Parathyroid adenoma (tissue), 2 donors: ENCODE data around the gene GTPBP2.
A peak's percentile ranks its signal among the peaks of the same experiment; 100 is the strongest.
"Not testable (repeated sequence)": the region's sequence is repeated elsewhere in the genome, so short reads cannot be mapped to it uniquely, and the experiment has no call there.

Experiments used
- H2AFZ ChIP-seq: fragments of 300-600 bp; sonication (generic); one replicate; pipeline ENCODE4 v1.7.0; 2017; ENCODE audit warnings: antibody characterized with exemption, mild to moderate bottlenecking
- H3K27ac ChIP-seq: fragments of 300-600 bp; sonication (generic); one replicate; pipeline ENCODE4 v1.7.0; 2017
- H3K27me3 ChIP-seq: fragments of 300-600 bp; sonication (generic); one replicate; pipeline ENCODE4 v1.7.0; 2017; ENCODE audit warnings: low read length; ENCODE audit not compliant: control insufficient read depth, insufficient read depth
- H3K36me3 ChIP-seq: fragments of 300-600 bp; sonication (generic); one replicate; pipeline ENCODE4 v1.7.0; 2017; ENCODE audit warnings: low read length; ENCODE audit not compliant: control insufficient read depth, insufficient read depth
- H3K4me1 ChIP-seq: fragments of 300-600 bp; sonication (generic); one replicate; pipeline ENCODE4 v1.7.0; 2017; ENCODE audit warnings: control low read depth
- H3K4me2 ChIP-seq: fragments of 300-600 bp; sonication (generic); one replicate; pipeline ENCODE4 v1.7.0; 2017; ENCODE audit warnings: low read length
- H3K4me3 ChIP-seq: fragments of 300-600 bp; sonication (generic); one replicate; pipeline ENCODE4 v1.7.0; 2017; ENCODE audit warnings: low read depth, low read length
- H3K79me2 ChIP-seq: fragments of 300-600 bp; sonication (generic); one replicate; pipeline ENCODE4 v1.7.0; 2017; ENCODE audit warnings: control low read depth
- H3K9ac ChIP-seq: fragments of 300-600 bp; sonication (generic); one replicate; pipeline ENCODE4 v1.7.0; 2017; ENCODE audit warnings: mild to moderate bottlenecking
- H3K9me3 ChIP-seq: fragments of 300-600 bp; sonication (generic); one replicate; pipeline ENCODE4 v1.7.0; 2017; ENCODE audit warnings: low read length; ENCODE audit not compliant: control insufficient read depth
- CTCF ChIP-seq: fragments of 300-600 bp; sonication (generic); IDR thresholded peaks from one replicate; pipeline ENCODE4 v1.7.0; 2017; ENCODE audit warnings: antibody characterized with exemption, mild to moderate bottlenecking
- donor health status: primary hyperparathyroidism.

Gene GTPBP2

DNA sequence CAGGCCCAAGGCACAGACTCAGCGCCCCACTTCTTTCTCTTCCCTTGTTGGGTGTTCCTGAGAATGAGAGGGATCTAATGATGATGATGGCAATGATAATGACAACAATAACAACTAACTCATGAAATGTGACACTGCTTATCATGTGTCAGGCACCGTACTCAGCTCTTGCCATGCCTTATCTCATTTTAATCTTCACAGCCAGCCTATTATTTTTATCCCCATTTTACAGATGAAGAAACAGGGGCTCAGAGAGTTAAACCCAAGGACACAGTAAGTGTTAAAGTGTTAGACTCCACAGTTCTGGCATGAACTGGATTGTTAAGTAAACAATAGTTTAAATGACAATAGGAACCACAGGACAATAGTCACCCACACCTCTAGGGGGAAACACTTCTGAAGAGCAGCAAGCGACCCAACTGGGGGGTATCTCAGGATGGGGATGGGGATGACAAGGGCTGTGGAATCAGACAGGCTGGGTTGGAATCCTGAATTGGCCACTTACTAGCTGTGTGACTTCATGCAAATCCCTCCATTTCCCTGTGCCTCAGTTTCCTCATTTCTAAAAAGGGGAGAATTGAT is 28.2 kb upstream of the GTPBP2 start:
- Histone ChIP-seq H3K4me3 (no peak overlapping the region), H3K36me3 (no peaks in the 10 kb centered on the region), H3K79me2 (no peaks in the 10 kb centered on the region), H3K9me3 (no peaks in the 10 kb centered on the region), H2AFZ (no peak overlapping the region), H3K9ac (no peak overlapping the region), H3K4me2 (no peak overlapping the region), H3K4me1 (no peaks in the 10 kb centered on the region), H3K27ac (no peak overlapping the region), H3K27me3 (no peaks in the 10 kb centered on the region)
- no peak for TF ChIP-seq CTCF

GRCh38 chr6:43652822-43653221 is 23.8 kb upstream of the GTPBP2 start:
- not testable (repeated sequence) for H3K9me3 ChIP-seq, H3K79me2 ChIP-seq, H3K27me3 ChIP-seq, H3K36me3 ChIP-seq, H3K4me2 ChIP-seq, H3K9ac ChIP-seq, H3K4me1 ChIP-seq, H3K27ac ChIP-seq, H3K4me3 ChIP-seq, H2AFZ ChIP-seq

- no peak overlapping the region for H3K4me3 ChIP-seq
- H3K4me2 ChIP-seq, result no peak overlapping the region
- no peak overlapping the region for H2AFZ ChIP-seq
- H3K4me1 ChIP-seq, result no peaks in the 10 kb centered on the region
- no peaks in the 10 kb centered on the region for H3K36me3 ChIP-seq
- no peaks in the 10 kb centered on the region for H3K79me2 ChIP-seq
- H3K27me3 ChIP-seq, result no peaks in the 10 kb centered on the region
- TF ChIP-seq CTCF, result no peak
- H3K9ac ChIP-seq, result no peak overlapping the region
- no peaks in the 10 kb centered on the region for H3K9me3 ChIP-seq
- no peak overlapping the region for H3K27ac ChIP-seq
Observed at GRCh38 chr6:43648248-43648647, 19.2 kb upstream of the GTPBP2 start.

- Histone ChIP-seq H3K9ac (no peak overlapping the region), H3K27me3 (no peaks in the 10 kb centered on the region), H2AFZ (no peak overlapping the region), H3K27ac (no peak overlapping the region), H3K36me3 (no peaks in the 10 kb centered on the region), H3K4me2 (no peak overlapping the region), H3K4me3 (no peak overlapping the region), H3K4me1 (no peaks in the 10 kb centered on the region), H3K9me3 (no peaks in the 10 kb centered on the region), H3K79me2 (no peaks in the 10 kb centered on the region)
- TF ChIP-seq CTCF, result no peak
Observed at GRCh38 chr6:43647613-43648012, 18.5 kb upstream of the GTPBP2 start.

DNA sequence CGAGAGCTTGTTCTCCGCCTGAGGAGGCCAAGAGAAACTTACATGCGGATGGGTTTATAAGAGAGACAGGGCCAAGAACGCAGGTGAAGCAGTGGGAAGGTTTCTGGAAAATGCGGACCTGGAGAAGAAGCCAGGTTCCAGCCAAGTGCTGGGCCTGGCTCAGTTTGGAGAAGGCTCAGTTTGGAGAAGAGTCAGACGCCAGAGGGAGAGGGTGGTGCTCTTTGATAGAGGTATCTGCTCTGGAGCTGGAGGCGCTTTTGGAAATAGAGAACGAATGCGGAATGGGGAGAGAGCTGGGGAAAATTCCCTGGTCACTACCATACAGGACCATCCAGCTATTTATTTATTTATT is 16.5 kb upstream of the GTPBP2 start:
- Histone ChIP-seq H3K27ac (peak overlapping the region; percentile 37), H3K9ac (no peak overlapping the region)

More for the DNA sequence above, 16.5 kb upstream of the GTPBP2 start:
- H3K4me3 ChIP-seq, result peak overlapping the region; percentile 33
- no peaks in the 10 kb centered on the region for H3K27me3 ChIP-seq
- H3K9me3 ChIP-seq, result no peaks in the 10 kb centered on the region
- no peak for TF ChIP-seq CTCF
- H3K36me3 ChIP-seq, result no peaks in the 10 kb centered on the region
- peak overlapping the region; percentile 87 for H2AFZ ChIP-seq
- no peaks in the 10 kb centered on the region for H3K4me1 ChIP-seq
- no peaks in the 10 kb centered on the region for H3K79me2 ChIP-seq
- peak overlapping the region; percentile 94 for H3K4me2 ChIP-seq
